Endothelial cell of umbilical vein (primary cell): ENCODE results near the gene ADARB2. TPM values are rescaled to one million over a fixed set of nuclear protein-coding genes. Genes with fewer than 3 reads are reported as not detected.
"Not testable (repeated sequence)": the region's sequence is repeated elsewhere in the genome, so short reads cannot be mapped to it uniquely, and the experiment has no call there.

Source experiments
- BruUV-seq: library from RNA; stranded (reverse); fragments of 400-500 nt; replicated peaks from 2 replicates; lab custom pipeline; 2021; lab: Mats Ljungman, UMichigan
- CTCF ChIA-PET: fragments of 300-600, 350-600 bp; sonication (Branson Sonifier 250); formaldehyde crosslinking; loops from one replicate; lab custom pipeline; 2021; ENCODE audit warnings: antibody characterized with exemption, inconsistent platforms; lab: Charles Lee
- POLR2A ChIA-PET: fragments of 300-600, 350-600 bp; sonication (Branson Sonifier 250); formaldehyde crosslinking; loops from one replicate; lab custom pipeline; 2021; ENCODE audit warnings: antibody characterized with exemption, inconsistent platforms; lab: Charles Lee
- DNase-seq: peaks from one replicate; pipeline ENCODE4 v3.0.0-alpha.2; 2011; ENCODE audit warnings: low read depth, low spot score
- FAIRE-seq: peaks from 2 replicates; lab custom pipeline; 2011; peaks lifted over from hg19 to GRCh38; lab: Jason Lieb, UNC
- H2AFZ ChIP-seq: 2 replicates; pipeline ENCODE4 v1.6.0; 2012; ENCODE audit warnings: low read depth, low read length, control low read depth, inconsistent platforms
- H3K27ac ChIP-seq: 2 replicates; pipeline ENCODE4 v1.5.1; 2011; ENCODE audit warnings: low read depth, mild to moderate bottlenecking, control low read depth, low read length, moderate library complexity; ENCODE audit not compliant: insufficient read depth
- H3K27me3 ChIP-seq, 2 experiments: 2 replicates each; pipeline versions ENCODE4 v1.6.0 to v1.6.1; 2011; ENCODE audit warnings: low read length in 2 of 2, mixed read lengths in 1 of 2; ENCODE audit not compliant: control insufficient read depth in 2 of 2, insufficient read depth in 2 of 2
- H3K36me3 ChIP-seq, 2 experiments: 2 replicates in 1 of 2; 3 replicates in 1 of 2; pipeline ENCODE4 v1.5.1; 2011; ENCODE audit warnings: low read length in 2 of 2, mild to moderate bottlenecking in 1 of 2, moderate library complexity in 1 of 2; ENCODE audit not compliant: control insufficient read depth in 2 of 2, insufficient read depth in 2 of 2; ENCODE audit errors: extremely low read depth in 1 of 2
- H3K4me1 ChIP-seq: 3 replicates; pipeline ENCODE4 v1.5.1; 2011; ENCODE audit warnings: mild to moderate bottlenecking, low read length; ENCODE audit not compliant: control insufficient read depth, insufficient read depth; ENCODE audit errors: extremely low read depth
- H3K4me2 ChIP-seq: 2 replicates; pipeline ENCODE4 v1.6.1; 2011; ENCODE audit warnings: low read length, control low read depth, mixed read lengths; ENCODE audit not compliant: insufficient read depth
- H3K4me3 ChIP-seq, 3 experiments: fragments of 200-600 bp in 1 of 3; sonication (generic), shearing (Covaris generic) in 1 of 3; replicated peaks in 1 of 3; 2 replicates each; pipeline ENCODE4 v1.5.1; 2011 to 2016; ENCODE audit warnings: control low read depth in 3 of 3, low read length in 3 of 3, mild to moderate bottlenecking in 2 of 3, inconsistent platforms in 1 of 3, low read depth in 1 of 3, moderate library complexity in 1 of 3; ENCODE audit not compliant: insufficient read depth in 1 of 3
- H3K79me2 ChIP-seq: 2 replicates; pipeline ENCODE4 v1.6.0; 2012; ENCODE audit warnings: low read length, inconsistent platforms; ENCODE audit not compliant: control insufficient read depth, insufficient read depth
- H3K9ac ChIP-seq: replicated peaks from 2 replicates; pipeline ENCODE3; 2011; ENCODE audit warnings: low read length, control low read depth; ENCODE audit not compliant: insufficient read depth; ENCODE audit errors: extremely low read depth
- H3K9me1 ChIP-seq: replicated peaks from 3 replicates; pipeline ENCODE4 v1.6.0; 2011; ENCODE audit warnings: mild to moderate bottlenecking, low read length; ENCODE audit not compliant: control insufficient read depth, insufficient read depth; ENCODE audit errors: extremely low read depth
- H3K9me3 ChIP-seq: replicated peaks from 2 replicates; pipeline ENCODE4 v1.5.1; 2012; ENCODE audit warnings: low read length, inconsistent platforms; ENCODE audit not compliant: control insufficient read depth, insufficient read depth
- H4K20me1 ChIP-seq: replicated peaks from 2 replicates; pipeline ENCODE3; 2011; ENCODE audit warnings: mild to moderate bottlenecking, low read length; ENCODE audit not compliant: control insufficient read depth, insufficient read depth; ENCODE audit errors: extremely low read depth
- CTCF ChIP-seq, 2 donors: IDR thresholded peaks; 1 replicate in 1 of 2; 2 replicates in 1 of 2; pipeline ENCODE4 v1.5.1; 2011; ENCODE audit warnings: low read length in 2 of 2, mild to moderate bottlenecking in 2 of 2, moderate library complexity in 2 of 2, control low read depth in 1 of 2, inconsistent platforms in 1 of 2, low read depth in 1 of 2; ENCODE audit not compliant: insufficient read depth in 1 of 2; ENCODE audit errors: extremely low read depth in 1 of 2
- FOS ChIP-seq: IDR thresholded peaks from 2 replicates; pipeline ENCODE4 v1.6.1; 2011; ENCODE audit warnings: mild to moderate bottlenecking, low read length, moderate library complexity, borderline replicate concordance; ENCODE audit not compliant: insufficient read depth
- MAX ChIP-seq: IDR thresholded peaks from 2 replicates; pipeline ENCODE4 v1.6.1; 2011; ENCODE audit not compliant: insufficient read depth, insufficient read length
- dilution Hi-C: fragments of 300-500 bp; cut with MboI; formaldehyde crosslinking; loops from one replicate; pipeline ENCODE4 v1.15.0; 2019; ENCODE audit warnings: low sequenced_read_pairs; ENCODE audit not compliant: extremely low pct_ligation_motif_present
- intact Hi-C: fragments of 100-400 bp; cut with micrococcal nuclease; formaldehyde crosslinking; loops from one replicate; pipeline ENCODE4 v1.10.0; 2022
- polyA plus RNA-seq, 4 experiments: library from polyadenylated mRNA; depleted of rRNA in 3 of 4; stranded (reverse) in 3 of 4; unstranded in 1 of 4; fragments of >200 nt; gene quantifications; 2 replicates each; pipeline versions ENCODE4 v1.2.1 to v1.2.3, GENCODE V29; 2011 to 2012; ENCODE audit warnings: missing spikeins in 1 of 4
- total RNA-seq: library from RNA; stranded (reverse); gene quantifications from 2 replicates; pipeline ENCODE4 v1.2.3, GENCODE V29; 2021

The ADARB2 gene
- total and polyA plus RNA-seq, 2 donors (not counting 3 experiments of a cell fraction or from before 2014, with no cell fraction given), result not detected

- intact Hi-C loops, result no loop called here
- Histone ChIP-seq H3K27ac (no peak overlapping the region), H3K4me2 (no peak overlapping the region), H2AFZ (no peak overlapping the region), H3K9me3 (peaks cover 2% of the 10 kb centered on the region), H3K4me3 (no peak overlapping the region), H4K20me1 (no peaks in the 10 kb centered on the region), H3K27me3 (no peaks in the 10 kb centered on the region), H3K9me1 (no peaks in the 10 kb centered on the region), H3K79me2 (no peaks in the 10 kb centered on the region), H3K9ac (no peak overlapping the region), H3K4me1 (no peaks in the 10 kb centered on the region), H3K36me3 (no peaks in the 10 kb centered on the region)
- POLR2A ChIA-PET, result no interaction called here
- BruUV-seq, result no TSS peak
- dilution Hi-C loops, result no loop called here
- no peak for FAIRE-seq
- TF ChIP-seq CTCF (IDR thresholded peaks at IDR 0.05; ENCODE audit: extremely low read depth in 1 of 2, insufficient read depth in 1 of 2, low read depth in 1 of 2, low read length in 2 of 2) (no peak), MAX (no peak), FOS (no peak)
- no peak for DNase-seq
- CTCF ChIA-PET, result no interaction called here
These were observed 306.1 kb downstream of the ADARB2 start for GRCh38 chr10:1431229-1431628.

DNA sequence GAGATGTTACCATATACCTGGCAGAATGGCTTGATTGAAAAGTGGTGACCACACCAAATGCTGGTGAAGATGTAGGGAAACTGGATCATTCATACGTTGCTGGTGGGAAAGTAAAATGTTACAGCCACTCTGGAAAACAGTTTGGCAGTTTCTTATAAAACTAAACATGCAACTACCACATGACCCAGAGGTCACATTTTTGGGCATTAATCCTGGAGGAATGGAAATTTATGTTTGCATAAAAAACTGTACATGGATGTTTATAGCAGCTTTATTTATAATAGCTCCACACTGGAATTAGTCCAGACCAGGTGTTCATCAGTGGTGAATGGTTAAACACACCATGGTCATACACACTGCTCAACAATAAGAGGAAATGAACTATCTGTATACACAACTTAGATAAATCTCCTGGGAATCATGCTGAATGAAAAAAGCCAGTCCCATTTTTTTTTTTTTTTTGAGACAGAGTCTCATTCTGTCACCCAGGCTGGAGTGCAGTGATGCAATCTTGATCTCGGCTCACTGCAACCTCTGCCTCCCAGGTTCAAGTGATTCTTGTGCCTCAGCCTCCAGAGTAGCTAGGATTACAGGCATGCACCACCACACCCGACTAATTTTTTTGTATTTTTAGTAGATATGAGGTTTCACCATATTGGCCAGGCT lies 309.7 kb downstream of the ADARB2 start:
- H3K4me1 ChIP-seq, H3K9ac ChIP-seq, H3K9me1 ChIP-seq, intact Hi-C loops, dilution Hi-C loops, H3K4me2 ChIP-seq, H3K4me3 ChIP-seq, H3K79me2 ChIP-seq, H2AFZ ChIP-seq, H3K27ac ChIP-seq, POLR2A ChIA-PET, BruUV-seq, H3K27me3 ChIP-seq, FAIRE-seq, H3K36me3 ChIP-seq, CTCF ChIA-PET, H4K20me1 ChIP-seq, DNase-seq, H3K9me3 ChIP-seq: not testable (repeated sequence)
